GM08714 (cell line): ENCODE data around the gene XYLB.

Source experiments
- H3K4me3 ChIP-seq: fragments of 200-500 bp; sonication (Bioruptor generic); 2 replicates; pipeline ENCODE4 v1.5.1; 2014; ENCODE audit warnings: mild to moderate bottlenecking, low read length, inconsistent platforms
- ZNF274 ChIP-seq: IDR thresholded peaks from 2 replicates; pipeline ENCODE4 v1.6.1; 2012; ENCODE audit warnings: mild to moderate bottlenecking, low read depth, low read length

Gene XYLB

DNA sequence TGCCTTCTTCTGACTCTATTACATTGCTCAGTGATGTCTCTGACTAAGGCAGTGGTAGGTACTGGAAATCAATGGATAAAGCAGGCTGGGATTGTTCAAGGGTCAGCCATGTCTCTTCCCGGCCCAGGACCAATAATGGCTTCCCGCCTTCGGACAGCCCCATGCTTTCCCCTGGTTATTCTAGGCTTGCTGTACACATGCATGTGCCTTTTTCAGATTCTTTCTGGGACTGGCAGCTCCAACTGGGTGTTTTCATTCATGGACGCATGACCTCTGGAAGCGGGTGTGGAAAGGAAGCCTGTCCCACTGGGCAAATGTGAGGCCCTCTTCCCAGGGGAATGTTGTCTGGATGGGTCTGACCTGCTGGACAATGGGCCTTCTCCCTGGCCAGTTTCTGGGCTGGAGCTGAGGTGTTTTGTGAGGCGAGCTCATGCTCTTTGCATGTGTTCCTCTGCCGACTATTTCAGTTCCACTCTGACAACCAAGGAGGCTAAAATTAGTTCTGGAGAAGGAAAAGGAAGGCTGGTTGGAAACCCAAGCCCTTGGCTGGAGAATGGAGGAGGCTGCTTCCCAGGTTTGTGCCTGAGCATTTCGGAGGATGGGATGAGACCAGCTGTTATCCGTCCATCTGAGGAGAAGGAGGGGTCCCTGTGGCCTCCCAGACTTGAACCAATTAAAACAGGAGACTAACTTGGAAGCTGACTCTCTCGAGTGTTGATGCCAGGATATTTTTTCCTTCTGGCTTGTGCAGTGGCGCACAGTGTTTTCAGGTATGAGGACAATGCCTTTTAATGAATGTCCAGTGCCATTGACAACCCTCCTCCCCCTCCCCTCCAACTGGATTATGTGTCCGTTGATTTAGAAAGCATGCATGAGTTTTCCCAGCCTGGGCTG, 114.0 kb downstream of the XYLB start:
- TF ChIP-seq ZNF274 = no peak
- no peak overlapping the region for H3K4me3 ChIP-seq
